Fibroblast of skin of left biceps (primary cell): ENCODE data around the gene HGS.

Experiments
- DNase-seq, 2 experiments: peaks; one replicate each; pipeline ENCODE4 v3.0.0-alpha.2; 2013; ENCODE audit warnings: low read depth in 2 of 2

Gene HGS

GRCh38 chr17:81703747-81704654 is 20.2 kb downstream of the HGS start:
- DNase-seq = no peak

GRCh38 chr17:81705518-81706231 is 21.9 kb downstream of the HGS start:
- no peak for DNase-seq

DNA sequence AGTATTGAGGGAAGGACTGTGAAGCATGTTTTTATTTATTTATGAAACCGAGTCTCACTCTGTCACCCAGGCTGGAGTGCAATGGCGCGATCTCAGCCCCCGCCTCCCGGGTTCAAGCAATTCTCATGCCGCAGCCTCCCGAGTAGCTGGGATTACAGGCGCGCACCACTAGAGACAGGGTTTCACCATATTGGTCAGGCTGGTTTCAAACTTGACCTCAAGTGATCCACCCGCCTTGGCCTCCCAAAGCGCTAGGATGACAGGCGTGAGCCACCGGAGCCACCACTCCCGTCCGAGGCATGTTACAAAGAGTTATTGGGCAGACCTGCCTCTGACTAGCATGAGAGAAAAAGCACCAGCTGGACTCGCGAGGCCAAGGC is 22.4 kb downstream of the HGS start:
- DNase-seq = no peak

DNA sequence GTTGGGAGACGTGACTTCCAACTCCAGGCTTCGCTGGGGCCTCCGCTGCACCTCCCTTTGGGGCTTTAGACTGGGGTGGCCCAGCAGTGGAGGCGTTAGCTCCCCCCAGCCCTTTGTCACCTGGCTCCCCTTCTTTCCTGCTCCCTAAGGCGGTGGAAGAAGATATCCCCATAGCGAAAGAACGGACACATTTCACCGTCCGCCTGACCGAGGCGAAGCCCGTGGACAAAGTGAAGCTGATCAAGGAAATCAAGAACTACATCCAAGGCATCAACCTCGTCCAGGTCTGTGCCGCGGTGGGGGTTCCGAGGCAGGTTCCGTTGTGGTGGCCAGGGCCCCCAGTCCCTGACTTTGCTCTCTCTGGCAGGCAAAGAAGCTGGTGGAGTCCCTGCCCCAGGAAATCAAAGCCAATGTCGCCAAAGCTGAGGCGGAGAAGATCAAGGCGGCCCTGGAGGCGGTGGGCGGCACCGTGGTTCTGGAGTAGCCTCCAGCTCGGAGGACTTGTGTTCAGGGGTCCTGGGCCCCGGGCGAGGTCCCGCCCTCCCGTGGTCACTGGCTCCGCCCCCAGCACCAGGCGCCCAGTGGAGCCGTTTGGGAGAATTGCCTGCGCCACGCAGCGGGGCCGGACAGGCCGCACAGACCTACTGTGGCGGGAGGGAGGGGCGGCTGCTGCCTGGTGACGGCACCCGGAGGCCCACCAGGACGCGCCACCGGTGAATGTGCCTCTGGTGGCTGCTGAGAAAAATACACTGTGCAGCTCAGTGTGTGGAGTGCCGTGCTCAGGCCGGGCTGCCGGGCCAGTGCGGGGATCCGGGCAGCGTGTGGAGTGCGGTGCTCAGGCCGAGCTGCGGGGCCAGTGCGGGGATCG is 23.2 kb downstream of the HGS start:
- DNase-seq = no peak

DNA sequence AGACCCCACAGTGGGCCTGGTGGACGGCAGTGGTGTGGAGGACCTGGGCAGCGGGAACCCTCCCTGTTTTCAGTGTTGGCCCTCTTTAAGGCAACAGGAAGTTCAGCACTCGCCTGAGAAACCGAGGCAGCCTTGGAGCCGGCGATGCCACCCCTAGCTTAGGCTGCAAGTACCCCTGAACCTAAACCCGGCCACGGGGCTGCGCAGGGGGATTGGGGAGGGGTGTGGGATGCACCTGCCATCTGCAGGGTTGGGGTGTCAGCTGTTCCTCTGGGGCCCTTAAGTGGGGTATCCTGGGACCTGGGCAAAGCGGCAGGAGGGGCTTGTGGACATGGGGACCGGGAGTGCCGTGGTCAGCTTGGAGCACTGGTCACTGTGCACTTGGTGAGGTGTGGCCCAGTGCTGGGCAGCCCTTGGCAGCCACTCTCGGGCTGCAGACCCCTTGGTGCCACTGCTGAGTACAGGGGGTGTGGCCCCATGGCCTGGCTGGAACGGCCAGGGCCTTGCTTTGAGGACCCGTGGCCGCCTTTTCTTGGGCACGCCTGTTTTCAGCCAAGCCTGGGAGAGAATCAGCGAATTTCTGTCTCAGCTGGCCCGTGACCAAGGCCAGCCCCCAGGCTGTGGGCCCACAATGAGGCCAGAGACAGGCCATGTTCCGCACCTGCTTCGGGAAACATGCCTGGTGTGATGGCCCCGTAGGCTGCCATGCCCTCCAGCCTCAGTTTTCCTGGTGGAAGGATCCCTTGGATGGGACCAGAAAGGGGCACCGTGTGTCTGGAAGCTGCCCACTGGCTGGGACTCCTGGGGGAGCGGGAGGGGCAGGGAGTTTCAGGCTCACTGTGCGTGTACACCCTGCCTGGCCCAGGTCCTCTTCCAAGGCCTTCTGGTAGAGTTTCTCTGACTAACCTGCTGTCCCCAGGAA is 24.2 kb downstream of the HGS start:
- no peak for DNase-seq

GRCh38 chr17:81708739-81709185 is 25.0 kb downstream of the HGS start:
- no peak for DNase-seq

DNA sequence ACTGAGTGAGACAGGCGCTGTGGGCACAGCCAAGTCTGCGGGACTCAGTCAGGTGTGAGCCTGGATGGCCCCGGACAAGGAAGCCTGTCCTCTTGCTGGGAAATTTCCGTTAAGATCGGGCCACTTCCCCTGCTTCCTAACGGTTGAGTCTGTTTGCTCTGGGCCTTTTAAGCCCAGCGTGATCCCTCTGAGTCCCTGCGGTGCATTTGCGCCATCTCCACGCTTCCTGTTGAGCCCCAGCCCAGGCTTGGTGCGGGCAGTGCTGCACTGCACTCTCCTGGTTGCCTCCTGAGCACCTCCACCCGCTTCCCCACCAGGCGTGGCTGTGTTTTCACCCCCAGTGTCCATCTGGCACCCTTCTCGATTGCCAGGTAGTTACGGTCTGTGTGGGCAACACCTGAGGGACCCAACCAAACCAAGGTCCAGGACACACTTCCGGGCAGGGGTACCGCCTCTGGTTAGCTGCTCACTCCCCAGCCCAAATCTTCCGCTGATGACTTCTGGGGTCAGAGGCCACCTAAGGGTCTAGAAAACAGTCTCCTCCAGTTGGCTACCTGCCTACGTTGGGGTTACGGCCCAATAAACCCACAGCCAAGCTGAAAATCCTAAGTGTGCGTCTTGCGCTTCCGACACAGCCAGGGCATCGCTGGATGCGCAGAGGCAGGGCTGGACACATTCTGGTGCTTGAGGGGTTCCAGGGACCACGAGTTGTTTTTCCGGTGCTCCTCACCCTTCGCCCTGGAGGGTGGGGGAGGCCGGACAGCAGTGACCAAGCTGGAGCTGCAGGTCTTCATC is 26.9 kb downstream of the HGS start:
- DNase-seq = no peak

GRCh38 chr17:81711814-81712467 is 28.1 kb downstream of the HGS start, which contains the start of gene SLC25A10:
TSS of gene SLC25A10 (plus strand) at chr17:81712284. CDS start at chr17:81712427, 143 bp downstream.
- peak in 1 of 2 experiments; percentile 33 for DNase-seq

GRCh38 chr17:81712468-81713003 is 28.7 kb downstream of the HGS start:
- DNase-seq = no peak

DNA sequence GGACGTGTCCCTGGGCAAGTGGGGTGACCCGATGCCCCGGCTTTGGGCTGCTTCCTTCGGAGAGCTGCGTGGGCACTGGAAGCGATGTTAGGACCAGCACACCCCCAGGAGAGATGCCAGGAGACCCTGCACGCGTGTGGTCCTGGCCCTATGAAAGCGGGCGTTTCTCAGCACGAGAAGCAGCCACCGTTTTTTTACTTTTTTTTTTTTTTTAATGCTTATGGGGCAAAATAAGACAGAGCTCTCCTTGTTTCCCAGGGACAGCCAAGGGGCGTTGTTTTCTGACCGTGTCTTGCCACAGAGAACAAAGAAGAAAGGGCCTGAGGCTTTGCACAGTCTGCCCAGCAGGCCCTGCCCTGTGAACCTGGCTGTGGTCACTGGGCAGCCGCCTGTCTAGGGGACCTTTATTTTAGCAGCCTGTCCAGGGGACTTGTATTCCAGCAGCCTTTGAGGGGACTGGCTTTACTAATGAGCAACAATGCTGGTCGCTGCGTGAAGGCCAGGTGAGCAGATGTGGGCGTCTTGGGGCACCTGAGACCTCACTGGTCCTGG is 29.3 kb downstream of the HGS start:
- no peak for DNase-seq

GRCh38 chr17:81713556-81714411 is 30.0 kb downstream of the HGS start:
- no peak for DNase-seq

- DNase-seq = no peak
Observed at GRCh38 chr17:81714412-81715106, 30.7 kb downstream of the HGS start.

DNA sequence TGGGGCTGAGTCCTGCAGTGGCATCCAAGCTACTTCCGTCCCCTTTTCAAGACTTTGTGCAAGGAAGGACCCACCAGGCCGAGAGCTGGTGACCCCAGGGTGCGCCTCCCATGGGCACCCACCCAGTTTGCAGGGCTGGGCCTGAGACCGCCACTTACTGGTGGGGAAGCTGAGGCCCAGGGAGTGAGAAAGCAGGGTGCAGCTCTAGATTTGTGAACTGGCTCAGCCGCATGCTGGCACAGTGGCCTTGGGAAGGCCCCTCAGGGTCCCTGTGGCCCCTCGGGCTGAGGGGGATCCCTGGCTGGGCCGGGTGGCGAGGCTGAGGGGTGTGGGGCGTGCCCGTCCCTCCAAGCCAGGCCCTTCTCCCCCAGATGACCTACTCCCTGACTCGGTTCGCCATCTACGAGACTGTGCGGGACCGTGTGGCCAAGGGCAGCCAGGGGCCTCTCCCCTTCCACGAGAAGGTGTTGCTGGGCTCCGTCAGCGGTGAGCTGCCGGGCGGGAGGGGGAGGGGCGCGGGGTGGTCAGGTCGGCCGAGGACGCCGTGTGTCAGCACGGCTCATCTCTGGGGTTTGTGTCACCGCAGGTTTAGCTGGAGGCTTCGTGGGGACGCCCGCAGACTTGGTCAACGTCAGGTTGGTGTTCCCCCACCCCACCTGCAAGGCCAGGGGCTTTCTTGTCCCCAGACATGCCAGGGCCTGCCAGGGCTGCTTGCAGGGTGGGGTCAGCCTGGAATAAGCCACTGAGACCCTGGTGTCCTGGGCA is 31.5 kb downstream of the HGS start:
- DNase-seq = no peak

- no peak for DNase-seq
Observed at GRCh38 chr17:81715872-81716673, 32.3 kb downstream of the HGS start.

DNA sequence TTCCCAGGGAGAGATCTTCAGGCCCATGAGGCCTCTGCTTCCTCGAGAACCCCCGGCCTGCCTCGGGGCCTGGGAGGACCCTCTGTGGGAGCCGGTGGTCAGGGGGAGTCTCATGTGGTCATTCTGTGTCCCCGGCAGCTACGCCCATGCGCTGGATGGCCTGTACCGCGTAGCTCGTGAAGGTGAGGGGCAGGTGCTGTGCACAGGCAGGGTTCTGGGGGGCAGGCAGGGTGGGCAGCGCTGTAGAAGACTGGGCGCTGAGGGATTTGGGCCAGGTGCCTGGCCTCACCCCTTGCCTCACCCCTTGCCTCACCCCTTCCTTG is 32.8 kb downstream of the HGS start:
- DNase-seq = no peak
